ENCODE measurements around the gene BIRC6. TPM values are rescaled to one million over a fixed set of nuclear protein-coding genes. Genes with fewer than 3 reads are reported as not detected.

BIRC6 gene
- total and polyA plus RNA-seq, 2 of the 8 experiments (the other 6 are each of a cell fraction or from before 2014, with no cell fraction given): 32.5 to 69.5 TPM

GRCh38 chr2:32506446-32506845, 149.6 kb downstream of the BIRC6 start:
- H3K23ac ChIP-seq (ENCODE audit: insufficient read length): no peak overlapping the region
- WGBS, 2 experiments (ENCODE audit: extremely low coverage in 1 of 2, insufficient coverage in 1 of 2, insufficient read length in 1 of 2, insufficient replicate concordance in 2 of 2, low coverage in 1 of 2, low lambda C conversion rate in 2 of 2, missing lambda C conversion rate in 1 of 2): 92% methylated on average over 1 of the region's 1 CpG; no CpG with 5 or more reads in 1 of the 2 experiments

More at GRCh38 chr2:32506446-32506845, 149.6 kb downstream of the BIRC6 start:
- no peak overlapping the region for H4K8ac ChIP-seq (ENCODE audit: extremely low read depth, insufficient read depth, low read length)
- H2BK15ac ChIP-seq (ENCODE audit: low read length): no peak overlapping the region
- no peak overlapping the region for H3K27ac ChIP-seq (ENCODE audit: low read depth, low read length)
- H3K56ac ChIP-seq (replicated peaks; ENCODE audit: insufficient read length, low read depth, low read length): no peak overlapping the region
- H4K5ac ChIP-seq (ENCODE audit: insufficient read length, low read depth, low read length): no peak overlapping the region
- TF ChIP-seq HDAC6 (IDR thresholded peaks at IDR 0.05; ENCODE audit: low read depth, low read length): no peak
- no peak for TF ChIP-seq RNF2 (IDR thresholded peaks at IDR 0.05; ENCODE audit: borderline replicate concordance, low read depth, low read length, missing control alignments, poor library complexity, severe bottlenecking)
- TF ChIP-seq BACH1 (IDR thresholded peaks at IDR 0.05; ENCODE audit: low read length): no peak
- no peak overlapping the region for H2AK5ac ChIP-seq (ENCODE audit: low read depth, low read length)
- ChIA-PET CTCF (ENCODE audit: partially characterized antibody) (no interaction called here), POLR2A (ENCODE audit: partially characterized antibody) (no interaction called here)
- H3K4me3 ChIP-seq (ENCODE audit: extremely low read depth in 1 of 4, insufficient read depth in 2 of 4, low read depth in 3 of 4, low read length in 4 of 4): no peak overlapping the region
- no peak overlapping the region for H3K18ac ChIP-seq (ENCODE audit: extremely low read depth, low read length)
- no peak overlapping the region for H3K4ac ChIP-seq (replicated peaks; ENCODE audit: insufficient read length, low read depth, low read length)
- no peak overlapping the region for H2BK20ac ChIP-seq (ENCODE audit: low read length)
- H2BK5ac ChIP-seq (ENCODE audit: low read depth, low read length): no peak overlapping the region
- H3K36me3 ChIP-seq (ENCODE audit: control insufficient read depth in 2 of 4, insufficient read depth in 4 of 4, low read length in 3 of 4): peaks cover 0 to 42% (median 21%) of the 10 kb centered on the region in 4 experiments; a peak in 6 of 8 replicates
- FAIRE-seq (no peak), DNase-seq (ENCODE audit: low read depth in 1 of 2, low spot score in 2 of 2) (no peak)
- no peaks in the 10 kb centered on the region for H3K4me1 ChIP-seq (replicated peaks in 1 of 4; ENCODE audit: control insufficient read depth in 3 of 4, insufficient read depth in 4 of 4, low read length in 3 of 4)
- no peak overlapping the region for H2BK120ac ChIP-seq (replicated peaks; ENCODE audit: low read depth, low read length)
- no peak overlapping the region for H3K9ac ChIP-seq (replicated peaks in 1 of 4; ENCODE audit: extremely low read depth in 1 of 4, low read depth in 3 of 4, low read length in 3 of 4)
- no peaks in the 10 kb centered on the region for H3K27me3 ChIP-seq (replicated peaks in 1 of 4; ENCODE audit: control insufficient read depth in 3 of 4, extremely low read depth in 1 of 4, insufficient read depth in 3 of 4, low read length in 3 of 4)
- no peaks in the 10 kb centered on the region for H3K9me3 ChIP-seq (ENCODE audit: insufficient read depth in 2 of 2, low read depth in 1 of 2, low read length in 1 of 2)
- H3K79me1 ChIP-seq (ENCODE audit: low read depth, low read length): no peaks in the 10 kb centered on the region
- no peak overlapping the region for H2AFZ ChIP-seq (ENCODE audit: low read length)
- no peaks in the 10 kb centered on the region for H4K20me1 ChIP-seq (replicated peaks in 1 of 2; ENCODE audit: control insufficient read depth in 1 of 2, insufficient read depth in 2 of 2, low read length in 2 of 2)
- no peak overlapping the region for H3K4me2 ChIP-seq (ENCODE audit: insufficient read depth in 1 of 2, low read depth in 2 of 2, low read length in 2 of 2)
- no peaks in the 10 kb centered on the region for H3K79me2 ChIP-seq (ENCODE audit: control insufficient read depth in 1 of 2, insufficient read depth in 2 of 2, low read length in 2 of 2)
- no peak overlapping the region for H2BK12ac ChIP-seq (ENCODE audit: low read depth, low read length)
- no peaks in the 10 kb centered on the region for H3K23me2 ChIP-seq (ENCODE audit: low read depth, low read length)
- H4K91ac ChIP-seq (replicated peaks; ENCODE audit: insufficient read length, low read length): no peak overlapping the region
- H3K14ac ChIP-seq (ENCODE audit: insufficient read length): no peak overlapping the region

Measured in H1 (cell line).